HG02763 (cell line): ENCODE results near the gene ABCC1.
"Not testable (repeated sequence)": the region's sequence is repeated elsewhere in the genome, so short reads cannot be mapped to it uniquely, and the experiment has no call there.

ENCODE experiments used
- ATAC-seq: cut with Tn5 transposase; IDR thresholded peaks from one replicate; pipeline ENCODE4 v1.9.1; 2021; ENCODE audit warnings: mild to moderate bottlenecking, moderate library complexity; ENCODE audit not compliant: unreplicated experiment

The ABCC1 gene

GRCh38 chr16:15942931-15943690 lies 6.3 kb upstream of the ABCC1 start:
- ATAC-seq: no peak

GRCh38 chr16:15946257-15947044 lies 3.0 kb upstream of the ABCC1 start:
- no peak for ATAC-seq

- no peak for ATAC-seq
Measured at GRCh38 chr16:15947983-15948509, 1.4 kb upstream of the ABCC1 start.

- ATAC-seq: peak; percentile 18
Measured at GRCh38 chr16:15948532-15949209, 745 bp upstream of the ABCC1 start.

DNA sequence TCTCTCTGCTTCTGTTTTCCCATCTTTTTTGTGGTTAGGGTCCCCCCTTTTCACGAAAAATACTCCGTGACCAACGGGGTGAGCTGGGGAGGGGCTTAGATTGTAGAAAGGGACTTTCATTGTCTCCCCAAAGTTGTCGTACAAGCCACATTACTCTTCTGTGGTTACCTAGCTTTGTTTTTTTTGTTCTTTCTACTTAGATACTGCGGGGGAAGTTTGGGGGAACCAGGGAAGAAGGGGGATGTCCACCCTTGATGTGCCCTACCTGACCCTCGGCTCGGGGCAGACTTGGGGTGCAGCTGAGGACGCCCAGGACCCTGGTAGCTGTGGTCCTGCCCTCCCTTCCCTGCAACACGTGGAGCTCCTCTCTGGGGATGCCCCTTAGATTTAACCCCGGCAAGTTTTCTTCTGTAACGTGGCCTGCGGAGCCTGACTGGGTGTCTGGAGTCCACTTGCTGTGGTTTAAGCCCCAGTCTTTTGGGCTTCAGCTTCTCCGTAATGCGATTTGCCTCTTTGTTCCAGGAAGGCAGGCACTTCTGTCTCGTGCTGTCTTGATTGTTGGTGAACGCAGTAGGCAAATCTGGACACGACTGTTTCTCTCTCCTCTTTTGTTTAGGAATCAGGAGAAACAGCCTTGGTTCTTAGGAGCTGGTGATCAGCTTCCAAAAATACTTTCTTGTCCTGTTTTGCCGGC lies 892 bp downstream of the ABCC1 start:
- no peak for ATAC-seq

DNA sequence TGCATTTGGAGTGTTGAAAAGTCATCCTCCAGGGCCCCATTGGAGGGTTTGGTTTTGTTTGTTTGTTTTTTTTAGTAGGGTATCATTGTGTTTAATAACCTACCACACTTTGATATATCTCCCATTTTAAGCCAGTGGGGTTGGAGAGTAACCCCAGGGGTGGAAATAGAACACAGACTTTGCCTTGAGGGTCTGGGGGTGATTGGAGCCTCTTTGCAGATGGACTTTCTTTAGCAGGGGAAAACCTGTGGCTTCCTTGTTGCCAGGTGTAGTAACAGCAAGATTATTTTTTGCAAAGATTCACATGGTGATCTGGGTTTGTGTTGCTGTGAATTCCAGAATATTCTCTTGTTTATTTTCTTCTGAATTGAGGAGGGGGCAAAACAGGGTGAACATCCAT lies 1.5 kb downstream of the ABCC1 start:
- no peak for ATAC-seq

- ATAC-seq: no peak
Measured at GRCh38 chr16:15951852-15952251, 2.4 kb downstream of the ABCC1 start.

DNA sequence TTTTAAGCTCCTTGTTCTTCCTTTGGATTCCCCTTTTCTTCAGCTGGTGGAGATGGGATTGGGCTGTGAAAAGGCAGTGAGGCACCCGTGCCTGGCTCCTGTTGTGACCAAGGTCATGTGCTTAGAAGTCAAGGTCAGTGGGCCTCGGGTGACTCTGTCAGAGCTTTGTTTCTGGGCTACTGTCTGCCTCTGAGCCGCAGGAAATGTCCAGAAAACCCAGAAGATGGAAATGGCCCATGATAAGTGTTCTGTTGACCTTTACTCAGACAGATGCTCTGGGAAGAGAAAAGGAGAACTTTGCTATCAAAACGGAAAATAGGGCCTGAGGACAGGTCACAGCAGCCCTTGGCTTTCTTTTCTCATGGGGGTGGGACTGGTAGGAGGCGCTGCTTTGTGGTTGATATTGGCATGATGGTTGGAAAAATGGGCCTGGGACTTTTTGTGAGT lies 2.9 kb downstream of the ABCC1 start:
- no peak for ATAC-seq

DNA sequence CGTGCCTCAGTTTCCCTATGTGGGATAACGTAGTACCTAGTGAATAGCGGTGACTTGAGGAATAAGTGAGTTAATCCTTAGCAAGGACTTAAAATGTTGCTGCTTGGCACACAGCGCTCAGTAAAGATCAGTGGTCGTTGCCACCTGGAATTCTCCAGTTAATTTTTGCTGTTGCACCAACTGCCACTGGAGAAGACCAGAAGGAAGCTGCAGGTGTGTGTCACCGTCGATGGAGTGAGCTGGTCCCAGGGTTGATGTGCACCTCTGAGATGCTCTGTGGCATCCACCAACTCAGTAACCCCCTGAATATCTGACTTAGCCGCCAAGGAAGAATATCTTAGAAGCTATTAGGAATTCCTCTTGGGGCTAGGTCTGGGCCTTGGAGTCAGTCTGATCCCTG lies 4.1 kb downstream of the ABCC1 start:
- no peak for ATAC-seq

DNA sequence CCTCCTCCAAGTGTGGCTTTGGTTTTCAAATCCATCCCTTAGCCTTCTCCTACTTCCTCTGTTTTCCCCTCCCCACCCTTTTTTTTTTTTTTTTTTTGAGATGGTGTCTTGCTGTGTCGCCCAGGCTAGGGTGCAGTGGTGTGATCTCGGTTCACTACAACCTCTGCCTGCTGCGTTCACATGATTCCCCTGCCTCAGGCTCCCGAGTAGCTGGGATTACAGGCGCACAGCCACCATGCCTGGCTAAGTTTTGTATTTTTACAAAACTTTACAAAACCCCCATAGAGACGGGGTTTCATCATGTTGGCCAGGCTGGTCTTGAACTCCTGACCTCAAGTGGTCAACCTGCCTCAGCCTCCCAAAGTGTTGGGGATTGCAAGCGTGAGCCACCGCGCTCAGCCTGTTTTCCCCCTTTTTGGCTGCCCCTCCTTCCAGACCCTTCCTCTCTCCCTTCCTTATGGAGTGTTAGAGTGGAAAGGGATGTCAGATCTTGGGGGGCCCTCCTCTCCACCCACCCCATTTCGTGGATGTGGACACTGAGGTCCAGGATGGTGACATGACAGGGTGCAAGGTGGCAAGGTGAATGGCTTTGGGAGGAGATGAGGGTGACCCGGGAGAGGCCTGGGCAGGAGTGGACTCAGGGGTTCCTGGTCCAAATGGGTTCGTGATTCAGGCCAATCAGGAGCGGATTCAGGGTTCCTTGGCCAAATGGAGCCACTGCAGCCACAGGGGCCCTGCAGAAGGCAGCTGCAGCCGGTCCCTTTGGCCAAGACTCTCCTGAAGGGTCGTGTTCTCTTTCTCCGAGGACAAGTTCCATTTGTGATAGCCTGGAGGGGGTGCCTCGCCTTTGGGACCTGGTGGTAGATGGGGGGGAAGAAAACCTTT lies 4.8 kb downstream of the ABCC1 start:
- ATAC-seq: no peak

- ATAC-seq: no peak
Measured at GRCh38 chr16:15954814-15955151, 5.4 kb downstream of the ABCC1 start.

DNA sequence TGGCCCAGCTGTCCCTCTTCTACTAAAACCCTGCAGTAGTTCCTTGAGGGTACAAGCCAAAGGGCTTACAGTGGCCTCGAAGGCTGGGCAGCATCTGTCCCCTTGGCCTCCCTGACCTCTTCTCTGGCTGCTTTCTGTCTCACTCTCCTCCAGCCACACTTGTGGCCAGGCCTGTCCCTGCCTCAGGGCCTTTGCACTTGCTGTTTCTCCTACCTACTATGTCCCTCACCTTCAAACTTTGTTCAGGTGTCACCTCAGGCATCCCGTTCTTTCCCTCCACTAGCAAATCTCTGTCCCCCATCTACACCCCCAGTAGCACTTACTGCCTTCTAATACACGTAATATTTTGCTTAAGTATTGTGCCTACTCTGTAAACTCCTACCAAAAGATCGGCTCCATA lies 6.0 kb downstream of the ABCC1 start:
- no peak for ATAC-seq

DNA sequence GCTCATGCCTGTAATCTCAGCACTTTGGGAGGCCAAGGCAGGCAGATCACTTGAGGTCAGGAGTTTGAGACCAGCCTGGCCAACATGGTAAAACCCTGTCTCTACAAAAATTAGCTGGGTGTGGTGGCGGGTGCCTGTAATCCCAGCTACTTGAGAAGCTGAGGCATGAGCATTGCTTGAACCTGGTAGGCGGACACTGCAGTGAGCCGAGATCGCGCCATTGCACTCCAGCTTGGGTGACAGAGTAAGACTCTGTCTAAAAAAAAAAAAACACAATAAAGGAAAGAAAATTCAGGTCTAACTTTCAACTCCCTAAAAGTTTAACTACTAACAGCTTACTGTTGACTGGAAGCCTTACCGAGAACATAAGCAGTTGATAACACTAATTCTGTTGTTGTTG lies 6.7 kb downstream of the ABCC1 start:
- not testable (repeated sequence) for ATAC-seq

DNA sequence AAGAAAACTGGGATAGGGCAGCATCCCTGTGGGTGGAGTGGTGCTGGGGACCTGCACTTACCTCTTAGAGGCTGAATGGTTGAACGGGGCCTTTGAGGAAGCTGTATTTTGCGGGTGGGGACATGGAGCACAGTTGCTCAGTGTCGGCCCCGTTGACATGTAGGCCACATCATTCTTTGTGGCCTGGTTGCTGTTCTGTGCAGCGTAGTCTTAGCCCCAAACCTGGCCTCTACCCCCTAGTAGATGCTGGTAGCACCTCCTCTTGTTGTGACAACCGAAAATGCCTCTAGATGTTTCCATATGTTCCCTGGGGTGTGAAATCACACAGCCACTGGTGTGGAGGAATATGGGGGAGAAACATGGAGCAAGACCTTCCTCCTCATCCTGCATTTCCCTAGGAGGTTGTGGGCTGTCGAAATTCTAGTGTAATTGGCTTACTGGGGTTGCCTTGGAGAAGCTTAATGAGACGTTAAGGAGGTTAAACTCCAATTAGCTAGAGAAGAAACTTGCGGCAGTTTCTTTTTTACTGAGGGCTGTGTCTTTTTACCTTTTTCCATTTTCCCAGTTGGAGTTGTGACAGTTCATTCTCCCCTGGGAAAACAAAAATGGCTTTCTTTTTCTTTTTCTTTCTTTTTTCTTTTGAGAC lies 9.4 kb downstream of the ABCC1 start:
- no peak for ATAC-seq

DNA sequence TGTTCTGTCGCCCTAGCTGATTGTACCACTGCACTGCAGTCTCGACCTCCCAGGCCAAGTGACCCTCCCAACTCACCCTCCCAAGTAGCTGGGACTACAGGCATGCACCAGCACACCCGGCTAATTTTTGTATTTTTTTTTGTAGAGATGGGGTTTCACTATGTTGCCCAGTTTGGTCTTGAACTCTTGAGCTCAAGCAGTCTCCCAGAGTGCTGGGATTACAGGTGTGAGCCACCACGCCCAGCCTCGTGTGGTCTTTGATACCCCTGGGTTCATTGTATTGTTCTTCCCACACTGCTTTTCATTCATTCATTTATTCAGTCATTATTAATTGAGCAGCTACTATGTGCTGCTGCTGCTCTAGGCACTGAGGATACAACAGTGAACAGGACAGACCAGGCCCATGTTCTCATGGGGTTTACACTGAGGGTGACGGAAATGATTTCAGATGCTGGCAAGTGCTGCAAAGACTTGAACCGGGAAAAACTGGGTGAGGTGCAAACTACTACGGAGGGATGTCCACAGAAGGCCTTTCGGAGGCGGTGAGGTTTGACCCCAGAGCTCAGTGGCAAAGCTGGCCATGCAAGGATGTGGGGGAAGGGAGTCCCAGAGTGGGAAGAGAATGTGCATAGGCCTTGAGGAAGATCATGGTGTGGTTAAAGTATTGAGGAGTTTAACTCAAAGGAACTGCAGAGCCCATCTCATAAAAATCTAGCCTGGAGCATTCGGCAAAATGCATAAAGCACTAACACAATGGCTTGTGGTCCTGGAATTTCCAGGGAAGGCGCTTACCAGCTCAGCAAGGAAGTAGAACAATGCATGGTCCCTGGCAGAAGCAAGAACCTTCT lies 10.9 kb downstream of the ABCC1 start:
- no peak for ATAC-seq

- no peak for ATAC-seq
Measured at GRCh38 chr16:15961060-15961511, 11.7 kb downstream of the ABCC1 start.

DNA sequence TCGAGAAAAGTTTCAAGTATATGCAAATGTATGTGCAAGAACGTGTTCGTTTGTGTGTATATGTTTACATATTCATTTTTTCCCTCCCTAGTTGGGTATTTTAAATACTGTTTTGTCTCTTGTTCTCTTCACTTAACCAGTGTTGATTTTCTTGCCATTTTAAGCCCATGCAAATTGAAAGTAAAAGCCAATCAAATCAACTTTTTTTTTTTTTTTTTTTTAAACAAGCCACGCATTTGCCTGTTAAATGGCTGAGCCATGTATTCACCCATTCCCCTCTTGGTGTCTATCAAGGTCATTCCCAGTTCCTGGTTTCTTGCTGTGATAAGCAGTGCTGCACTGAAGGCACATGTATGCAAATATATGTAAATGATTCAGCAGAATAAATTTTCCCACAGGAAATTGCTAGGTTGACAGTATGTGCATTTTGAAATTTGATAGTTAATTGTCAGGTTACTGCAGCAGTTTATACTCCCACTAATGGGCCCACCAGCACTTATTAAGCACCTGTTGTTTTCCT lies 12.2 kb downstream of the ABCC1 start:
- no peak for ATAC-seq

GRCh38 chr16:15963307-15963910 lies 14.0 kb downstream of the ABCC1 start:
- ATAC-seq: no peak
